CMK (cell line): ENCODE results near the gene SPATS1.
A peak's percentile ranks its signal among the peaks of the same experiment; 100 is the strongest.

Experiments
- DNase-seq: peaks from one replicate; pipeline ENCODE4 v3.0.0-alpha.2; 2010; ENCODE audit warnings: low read depth

SPATS1 gene

DNA sequence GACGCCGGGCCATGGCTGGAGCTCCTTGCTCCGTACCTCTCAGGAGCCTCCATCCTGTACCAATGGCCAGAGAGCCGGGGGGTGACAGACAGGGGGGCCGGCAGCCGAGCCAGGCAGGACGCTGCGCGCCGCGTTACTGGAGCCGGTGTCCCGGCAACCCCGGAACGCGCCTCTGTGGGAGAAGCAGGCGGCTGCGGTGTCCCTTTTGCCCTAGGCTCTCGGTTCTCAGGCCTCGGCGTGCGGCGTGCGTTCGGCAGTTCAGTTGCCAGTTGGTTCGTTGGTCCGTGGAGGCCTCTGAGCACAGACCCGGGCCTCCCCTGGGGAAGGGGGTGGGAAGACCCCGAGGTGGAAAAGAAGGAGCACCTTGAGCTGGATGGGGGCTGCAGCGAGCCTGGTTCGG lies at the start of gene SPATS1:
SPATS1 (plus strand) TSS at position 162 of the 400 bp plus-strand sequence. CDS start 446 bp downstream, outside the sequence.
- no peak for DNase-seq

DNA sequence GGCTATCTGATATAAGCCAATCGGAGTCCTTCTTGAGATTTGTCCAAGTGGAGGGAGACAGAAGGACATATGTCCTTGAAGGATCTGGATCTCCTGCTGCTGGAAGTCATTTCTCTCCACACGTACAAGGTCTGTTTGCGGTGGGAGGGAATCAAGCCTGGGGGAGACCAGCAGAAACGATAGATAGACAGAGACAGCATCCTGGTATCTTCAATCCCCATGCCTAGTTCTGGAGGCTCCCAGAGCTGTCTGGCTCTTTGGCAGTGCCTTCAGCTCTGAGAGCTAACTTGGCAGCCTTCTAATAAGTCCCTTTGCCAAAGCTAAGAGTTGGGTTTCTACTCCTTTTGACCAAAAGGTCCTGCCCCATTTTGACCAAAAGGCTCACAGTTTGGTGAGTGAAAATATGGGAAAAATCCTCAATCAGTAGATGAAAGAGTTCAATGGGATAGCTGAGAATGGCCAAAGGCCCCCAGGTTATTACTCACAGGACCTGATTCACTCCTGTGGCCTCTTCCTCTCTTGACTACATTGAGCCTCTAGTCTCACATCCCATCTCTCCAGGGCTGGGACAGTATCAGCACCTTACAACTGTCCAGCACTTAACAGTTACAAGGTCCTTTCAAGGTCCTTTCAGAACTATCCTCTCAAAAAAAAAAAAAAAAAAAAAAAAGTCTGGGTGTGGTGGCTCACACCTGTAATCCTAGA lies 49.6 kb upstream of the SPATS1 start:
- no peak for DNase-seq

- no peak for DNase-seq
Measured at GRCh38 chr6:44294832-44295791, 47.3 kb upstream of the SPATS1 start.

DNA sequence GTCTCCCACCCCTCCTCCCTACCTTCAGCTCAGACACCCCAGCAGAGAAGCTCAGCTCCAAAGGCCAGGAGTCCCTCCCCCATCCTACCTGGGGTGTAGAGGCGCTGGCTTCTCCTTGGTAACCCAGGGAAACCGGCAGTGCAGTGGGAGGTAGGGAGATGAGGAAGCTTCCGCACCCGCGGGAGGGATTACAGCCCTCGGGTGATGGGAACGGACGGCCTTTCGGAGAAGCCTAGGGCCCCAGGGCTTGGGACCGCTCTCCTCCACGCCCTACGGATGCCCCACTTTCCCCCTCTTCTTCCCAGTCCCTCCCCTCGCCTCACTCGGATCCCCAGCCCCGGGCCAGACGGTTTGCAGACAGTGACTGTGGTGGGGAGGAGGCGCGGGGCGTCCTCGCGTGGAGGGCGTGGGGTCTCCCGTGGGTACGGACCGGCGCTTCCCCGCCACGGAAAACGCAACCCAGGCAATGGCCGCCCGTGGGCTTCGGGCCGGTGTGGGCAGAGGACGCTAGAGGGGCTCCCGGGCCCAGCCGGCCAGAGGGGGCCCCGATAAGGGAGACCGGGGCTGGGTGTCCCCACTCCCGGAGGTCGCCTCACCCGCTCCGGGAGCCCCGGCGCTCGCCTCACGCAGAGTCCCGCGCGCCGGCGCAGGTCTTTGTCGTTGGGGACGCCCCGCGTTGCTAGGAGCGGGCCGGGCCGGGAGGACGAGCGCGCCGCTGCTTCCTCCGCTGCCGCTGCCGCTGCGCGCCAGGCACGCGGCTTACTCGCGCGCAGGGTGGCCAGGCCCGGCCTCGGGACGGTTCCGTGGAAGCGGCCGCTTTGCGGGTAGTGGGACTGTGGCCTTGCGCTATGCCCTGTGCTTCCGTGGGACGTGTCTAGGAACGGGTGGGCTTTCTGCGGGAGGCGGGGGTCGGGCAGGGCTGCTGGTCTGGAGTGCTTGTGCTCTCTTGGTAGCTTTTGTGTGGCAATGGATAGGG lies 45.1 kb upstream of the SPATS1 start:
- DNase-seq: no peak

GRCh38 chr6:44298055-44298803 lies 44.2 kb upstream of the SPATS1 start:
- no peak for DNase-seq

DNA sequence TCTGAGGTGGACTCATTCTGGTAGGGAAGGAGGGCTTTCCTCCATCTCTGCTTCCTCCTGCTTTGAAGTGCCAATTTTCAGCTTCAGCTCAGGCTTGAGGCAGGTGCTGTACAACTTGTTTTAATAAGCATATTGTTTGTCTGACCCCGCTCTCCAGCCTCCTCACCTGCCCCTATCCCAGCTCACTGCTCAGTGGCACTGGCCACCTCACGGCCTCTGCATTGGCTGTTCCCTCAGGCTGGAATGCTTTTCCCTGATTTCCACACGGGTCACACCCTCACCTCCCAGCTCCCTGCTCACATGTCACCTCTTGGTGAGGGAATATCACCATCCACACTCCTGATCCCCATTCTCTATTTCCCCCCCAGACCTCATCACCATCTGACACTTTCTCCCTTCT lies 43.6 kb upstream of the SPATS1 start:
- no peak for DNase-seq

GRCh38 chr6:44300292-44300823 lies 42.1 kb upstream of the SPATS1 start:
- DNase-seq: no peak

DNA sequence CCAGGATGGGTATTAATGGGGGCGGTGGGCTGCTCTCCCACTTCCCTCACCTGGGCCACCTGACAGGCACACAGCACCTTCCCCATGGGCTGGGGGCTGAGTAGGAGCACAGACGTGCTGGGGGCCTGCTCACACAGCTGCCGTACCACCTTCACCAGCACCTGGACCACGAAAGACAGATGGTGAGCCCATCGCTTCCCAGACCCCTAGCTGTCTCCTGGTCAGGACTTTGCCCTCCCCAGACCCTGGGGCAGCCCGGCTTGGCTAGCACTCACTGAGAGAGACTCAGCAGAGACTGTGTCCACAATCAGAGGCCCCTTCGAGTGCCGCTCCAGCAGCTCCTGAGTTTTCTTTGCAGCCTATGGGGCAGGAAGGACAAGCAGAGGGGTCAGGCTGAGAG lies 41.3 kb upstream of the SPATS1 start:
- DNase-seq: no peak

DNA sequence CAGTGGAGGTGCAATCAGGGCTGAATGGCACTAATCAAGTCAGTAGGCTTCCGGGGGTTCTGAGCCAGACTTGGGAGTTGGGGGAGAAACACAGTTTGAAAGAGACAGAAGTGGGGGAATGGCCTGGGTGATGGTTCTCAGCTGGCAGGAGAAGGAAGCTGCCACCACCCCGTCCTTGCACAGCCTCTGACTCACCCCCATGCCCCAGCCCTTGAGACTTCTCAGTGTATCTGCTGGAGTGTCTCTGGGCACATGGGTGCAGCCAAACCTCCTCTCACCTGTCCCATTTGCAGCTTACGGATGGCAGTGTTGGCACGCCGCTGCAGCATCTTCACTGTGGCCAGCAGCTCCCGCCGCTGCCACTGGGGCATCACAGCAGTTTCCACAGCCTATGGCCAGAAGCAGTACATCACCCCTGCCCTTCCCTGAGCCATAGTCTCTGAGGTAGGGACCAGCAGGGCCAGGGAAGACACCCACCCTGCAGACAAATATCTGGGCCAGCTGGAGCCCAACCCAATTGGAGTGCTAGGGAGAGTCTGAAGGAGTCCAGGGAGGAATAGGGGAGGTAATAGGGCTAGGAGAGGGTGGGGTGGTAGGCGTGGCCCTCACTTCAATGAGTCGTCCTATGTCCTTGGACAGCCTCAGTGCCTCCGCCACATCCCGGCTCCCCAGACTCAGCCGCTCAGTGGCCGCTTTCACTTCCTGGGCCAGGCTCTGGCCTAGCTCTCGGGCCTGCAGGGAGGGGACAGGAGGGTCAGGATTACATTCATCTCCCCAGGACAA lies 40.5 kb upstream of the SPATS1 start:
- no peak for DNase-seq

- DNase-seq: no peak
Measured at GRCh38 chr6:44302856-44303255, 39.6 kb upstream of the SPATS1 start.

- DNase-seq: no peak
Measured at GRCh38 chr6:44303842-44304241, 38.6 kb upstream of the SPATS1 start.

- peak; percentile 37 for DNase-seq
Measured at GRCh38 chr6:44304282-44305199, 37.9 kb upstream of the SPATS1 start.

DNA sequence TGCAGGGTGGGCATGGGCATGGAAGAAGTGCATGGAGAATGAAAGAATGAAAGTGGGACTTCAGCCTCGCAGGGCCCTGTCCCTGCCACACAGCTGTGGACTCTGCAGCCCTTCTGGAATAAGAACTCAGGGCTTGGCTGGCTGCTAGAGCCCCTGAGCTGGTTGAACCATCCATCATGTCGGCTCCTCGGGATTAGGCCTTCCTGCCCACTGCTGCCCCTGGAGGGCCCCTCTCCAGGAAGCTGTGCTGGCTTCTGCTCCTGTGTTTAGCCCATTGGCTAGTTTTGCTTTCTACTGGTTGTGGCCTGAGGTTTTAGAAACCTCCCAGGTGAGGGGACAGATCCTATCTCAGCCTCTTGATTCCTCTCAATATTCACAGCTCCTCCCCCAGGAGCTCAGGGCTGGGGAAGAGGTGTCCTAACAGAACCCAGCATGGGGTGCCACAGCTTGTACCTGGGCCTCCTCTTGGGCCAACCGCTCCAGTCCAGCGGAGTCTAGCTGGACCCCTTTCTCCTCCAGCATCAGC lies 37.2 kb upstream of the SPATS1 start:
- no peak for DNase-seq

GRCh38 chr6:44306710-44307109 lies 35.7 kb upstream of the SPATS1 start:
- DNase-seq: no peak

- DNase-seq: no peak
Measured at GRCh38 chr6:44307217-44307616, 35.2 kb upstream of the SPATS1 start.

DNA sequence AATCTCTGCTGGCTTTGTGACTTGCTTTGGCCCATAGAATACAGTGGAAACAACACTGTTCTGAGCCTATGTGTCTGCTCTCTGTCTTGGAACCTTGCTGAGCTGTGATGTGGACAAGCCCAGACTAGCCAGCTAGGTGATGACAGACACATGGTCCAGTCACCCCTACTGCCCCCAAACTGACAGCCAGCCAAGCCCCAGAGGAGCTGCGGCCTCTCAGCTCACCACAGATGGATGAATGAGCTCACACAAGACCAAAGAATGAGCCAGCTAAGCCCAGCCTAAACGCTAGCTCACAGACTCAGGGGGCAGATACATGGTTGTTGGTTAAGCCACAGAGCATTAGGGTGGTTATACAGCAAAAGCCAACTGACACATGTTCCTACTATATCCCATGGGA lies 33.4 kb upstream of the SPATS1 start:
- no peak for DNase-seq

DNA sequence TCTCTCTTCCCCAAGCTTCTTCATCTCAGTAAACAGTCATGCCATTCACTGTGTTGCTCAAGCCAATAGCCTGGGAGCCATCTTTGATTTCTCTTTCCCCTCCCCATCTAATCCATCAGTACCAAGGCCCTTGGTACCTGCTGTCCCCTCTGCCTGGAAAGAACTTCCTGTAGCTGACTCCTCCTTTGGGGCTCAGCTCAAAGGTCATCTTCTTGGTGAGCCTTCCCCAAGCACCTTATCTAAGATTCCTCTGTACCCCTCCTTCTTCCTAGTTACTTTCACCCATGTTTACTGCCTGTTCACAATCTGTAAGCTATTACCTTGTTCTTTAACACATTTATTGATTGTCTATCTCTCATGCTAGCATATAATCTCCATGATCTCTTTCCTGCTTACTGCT lies 32.8 kb upstream of the SPATS1 start:
- no peak for DNase-seq

- no peak for DNase-seq
Measured at GRCh38 chr6:44310241-44310640, 32.2 kb upstream of the SPATS1 start.

- no peak for DNase-seq
Measured at GRCh38 chr6:44311304-44311703, 31.1 kb upstream of the SPATS1 start.
